ENCODE data around the gene ERICH6B. TPM values are rescaled to one million over a fixed set of nuclear protein-coding genes. Genes with fewer than 3 reads are reported as not detected.

The ERICH6B gene
- total and polyA plus RNA-seq, 2 of the 13 experiments (the other 11 are each of a cell fraction or from before 2014, with no cell fraction given) = not detected

GRCh38 chr13:45508776-45509175, 106.8 kb downstream of the ERICH6B start:
- Histone ChIP-seq H3K4me1 (ENCODE audit: insufficient read depth, low read length) (no peaks in the 10 kb centered on the region), H3K27ac (ENCODE audit: extremely low read length, insufficient read depth, low read length) (no peak overlapping the region), H3K4me3 (replicated peaks in 1 of 3; ENCODE audit: insufficient read depth in 1 of 3, low read depth in 2 of 3, low read length in 3 of 3) (no peak overlapping the region), H3K4me2 (ENCODE audit: low read depth, low read length) (no peak overlapping the region), H3K9ac (ENCODE audit: insufficient read depth, low read depth, low read length) (no peak overlapping the region), H3K79me2 (ENCODE audit: insufficient read depth, low read length) (peaks cover 3% of the 10 kb centered on the region), H2AFZ (ENCODE audit: low read length) (no peak overlapping the region), H3K9me3 (ENCODE audit: low read length) (no peaks in the 10 kb centered on the region), H3K36me3 (replicated peaks in 1 of 2; ENCODE audit: control insufficient read depth in 1 of 2, insufficient read depth in 2 of 2, low read length in 2 of 2) (peaks cover 29 to 66% of the 10 kb centered on the region in 2 experiments), H3K27me3 (ENCODE audit: control insufficient read depth in 1 of 2, insufficient read depth in 2 of 2, low read length in 2 of 2) (no peaks in the 10 kb centered on the region), H4K20me1 (ENCODE audit: insufficient read depth, low read length) (no peaks in the 10 kb centered on the region)
- POLR2A ChIA-PET = no interaction called here
- in situ Hi-C loops (cut with HindIII; ENCODE audit: extremely low pct_ligation_motif_present, low pct_unique_long_range_greater_than_20kb) (loop anchor here (25.0 kb wide), 1 partner anchor 471 kb away; no protein-coding TSS in a partner anchor), intact Hi-C loops (cut with micrococcal nuclease; ENCODE audit: unreplicated experiment) (no loop called here)
- TF ChIP-seq ZNF292 (CRISPR knock-in tag; IDR thresholded peaks at IDR 0.05; ENCODE audit: borderline replicate concordance, low read depth) (no peak), ZNF570 (CRISPR knock-in tag; IDR thresholded peaks at IDR 0.05; ENCODE audit: borderline replicate concordance) (no peak), ZNF18 (CRISPR knock-in tag; IDR thresholded peaks at IDR 0.05; ENCODE audit: insufficient replicate concordance) (no peak), PAWR (CRISPR knock-in tag; IDR thresholded peaks at IDR 0.05; ENCODE audit: borderline replicate concordance) (no peak), ASH2L (IDR thresholded peaks at IDR 0.05; ENCODE audit: insufficient read length, low read depth, low read length) (no peak), NFYC (CRISPR knock-in tag; IDR thresholded peaks at IDR 0.05) (no peak), ZNF354B (CRISPR knock-in tag; IDR thresholded peaks at IDR 0.05) (no peak), ZNF326 (CRISPR knock-in tag; IDR thresholded peaks at IDR 0.05; ENCODE audit: borderline replicate concordance) (no peak), KDM5B (CRISPR knock-in tag; IDR thresholded peaks at IDR 0.05; ENCODE audit: borderline replicate concordance) (no peak), BRCA1 (CRISPR knock-in tag; IDR thresholded peaks at IDR 0.05) (no peak)
- WGBS (ENCODE audit: low lambda C conversion rate) = over 99% methylated on average over 7 of the region's 7 CpGs
- ATAC-seq (no peak), DNase-seq (ENCODE audit: low spot score) (no peak), FAIRE-seq (no peak)
- CTCF ChIA-PET (ENCODE audit: low intra/inter-chr PET ratio, low total read pairs) = no interaction called here
- BruUV-seq (replicated peaks) = no TSS peak
